Renal cortex interstitium (tissue), 11 donors: ENCODE data around the gene MAPK13. TPM values are rescaled to one million over a fixed set of nuclear protein-coding genes. Genes with fewer than 3 reads are reported as not detected.

Source experiments
- DNase-seq, 11 donors: peaks; one replicate each; pipeline ENCODE4 v3.0.0-alpha.2; 2013; ENCODE audit warnings: low read depth in 9 of 11, low spot score in 4 of 11; ENCODE audit errors: extremely low read depth in 1 of 11
- polyA plus RNA-seq, 3 donors: library from polyadenylated mRNA; unstranded; fragments of 120-200 nt; gene quantifications; one replicate each; pipeline ENCODE4 v1.2.1, GENCODE V29; 2013; ENCODE audit not compliant: insufficient read length in 3 of 3

The MAPK13 gene
- polyA plus RNA-seq, 3 donors = 19.3 to 27.0 (median 21.2) TPM

- DNase-seq = no peak
These were observed 20.3 kb upstream of the MAPK13 start for GRCh38 chr6:36110050-36110449.

GRCh38 chr6:36110863-36111262 is 19.4 kb upstream of the MAPK13 start:
- no peak for DNase-seq

GRCh38 chr6:36111526-36111925 is 18.8 kb upstream of the MAPK13 start:
- no peak for DNase-seq

DNA sequence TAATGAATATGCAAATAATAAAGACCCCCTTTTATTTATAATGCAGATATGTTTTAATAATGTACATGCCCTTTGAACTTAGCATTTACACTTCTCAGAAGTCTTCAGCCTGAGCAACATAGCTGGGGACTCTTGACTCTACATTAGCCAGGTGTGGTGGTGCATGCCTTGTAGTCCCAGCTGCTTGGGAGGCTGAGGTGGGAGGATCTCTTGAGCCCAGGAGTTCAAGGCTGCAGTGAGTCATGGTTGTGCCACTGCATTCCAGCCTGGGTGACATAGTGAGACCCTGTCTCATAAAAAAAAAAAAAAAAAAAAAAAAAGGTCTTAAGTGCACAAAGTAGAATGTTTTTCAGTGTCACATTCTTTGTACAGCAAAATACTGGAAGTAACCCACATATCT is 17.3 kb upstream of the MAPK13 start:
- no peak for DNase-seq

DNA sequence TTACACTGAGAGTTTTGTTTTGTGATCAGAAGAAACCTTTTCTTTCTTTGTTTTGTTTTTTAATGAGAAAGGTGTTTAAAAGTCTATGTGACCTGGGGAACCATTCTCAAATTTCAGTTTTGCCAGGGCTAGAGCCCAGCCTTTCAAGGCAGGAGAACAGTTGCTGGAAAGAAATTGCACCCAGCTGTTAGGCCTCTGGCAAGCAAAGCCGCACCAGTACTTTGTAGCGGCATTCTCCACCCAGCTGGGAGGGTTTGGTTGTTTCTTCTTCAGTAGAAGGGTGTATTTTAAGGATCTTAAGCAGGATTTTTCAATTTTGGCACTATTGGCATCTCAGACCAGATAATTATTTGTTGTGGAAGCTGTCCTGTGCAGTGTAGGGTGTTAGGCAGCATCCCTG is 16.6 kb upstream of the MAPK13 start:
- DNase-seq = no peak

DNA sequence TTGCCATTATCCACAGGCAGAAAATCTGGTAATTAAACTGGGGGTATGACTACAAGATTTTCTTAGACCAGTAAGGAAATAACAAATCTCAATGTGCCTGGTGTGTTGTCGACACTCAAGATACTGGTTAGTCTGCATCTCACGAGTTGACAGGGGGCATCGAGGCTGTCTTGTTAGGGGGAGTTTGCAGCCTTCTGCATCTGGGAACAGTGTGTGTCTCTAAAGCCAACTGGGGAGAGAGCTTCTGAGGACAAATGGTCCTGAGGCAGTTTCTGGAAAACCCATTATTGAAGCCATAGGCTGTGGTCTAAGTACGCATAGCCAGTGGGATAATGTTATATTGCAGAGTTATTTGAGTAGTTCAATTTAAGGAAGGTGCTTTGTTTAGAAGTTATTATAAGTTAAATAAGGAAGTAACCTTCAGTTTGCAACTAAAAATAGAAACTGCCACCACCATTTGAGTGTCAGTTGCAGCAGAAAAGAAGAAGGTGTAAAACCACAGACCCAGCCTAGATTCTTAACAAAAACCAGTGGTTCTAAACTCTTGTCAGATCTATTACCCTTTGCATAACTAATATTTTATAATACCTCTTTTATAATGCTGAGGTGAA is 15.4 kb upstream of the MAPK13 start:
- no peak for DNase-seq

GRCh38 chr6:36115412-36115811 is 14.9 kb upstream of the MAPK13 start:
- DNase-seq = no peak

- no peak for DNase-seq
These were observed 14.0 kb upstream of the MAPK13 start for GRCh38 chr6:36116066-36116864.

- DNase-seq = no peak
These were observed 13.4 kb upstream of the MAPK13 start for GRCh38 chr6:36116943-36117342.

DNA sequence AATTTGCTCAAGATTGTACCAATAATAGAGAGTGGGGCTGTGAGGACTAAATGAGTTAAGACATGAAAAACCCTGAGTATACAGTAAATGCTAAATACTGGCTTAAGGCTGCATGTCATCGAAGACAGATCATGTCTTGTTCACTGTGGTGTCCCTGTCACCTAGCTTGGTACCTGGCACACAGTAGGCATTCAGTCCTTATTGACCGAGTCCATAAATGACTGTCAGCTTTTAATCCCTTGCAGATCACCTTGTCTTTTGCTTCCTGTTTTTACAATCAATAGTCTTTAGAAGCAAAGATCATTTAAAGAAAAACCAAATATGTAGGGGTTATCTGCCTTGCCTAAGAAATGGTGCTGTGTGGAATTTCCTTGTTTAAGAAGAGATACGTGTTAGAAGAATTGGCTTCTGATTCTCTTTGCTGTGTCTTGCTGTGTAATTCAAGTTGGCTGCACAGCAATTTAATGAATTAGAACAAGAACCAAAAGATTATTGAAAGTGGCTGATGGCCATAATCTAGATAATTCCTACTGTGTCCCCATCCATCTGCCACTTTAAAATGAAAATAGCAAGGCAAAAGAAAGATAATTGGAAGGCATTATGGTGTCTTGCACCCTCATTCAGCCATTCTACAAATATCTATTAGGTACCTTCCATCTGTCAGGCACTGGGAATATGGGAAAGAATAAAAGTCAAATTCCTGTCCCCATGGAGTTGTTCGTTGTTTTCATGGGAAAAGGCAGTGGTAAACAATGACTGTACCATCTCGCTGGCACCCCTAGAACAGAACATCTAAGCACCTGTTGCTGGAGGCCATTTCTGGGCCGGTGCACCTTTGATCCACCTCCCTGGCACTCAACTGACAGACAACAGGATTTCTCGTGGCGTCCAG is 12.4 kb upstream of the MAPK13 start:
- no peak for DNase-seq

GRCh38 chr6:36118550-36119107 is 11.7 kb upstream of the MAPK13 start:
- DNase-seq = no peak

DNA sequence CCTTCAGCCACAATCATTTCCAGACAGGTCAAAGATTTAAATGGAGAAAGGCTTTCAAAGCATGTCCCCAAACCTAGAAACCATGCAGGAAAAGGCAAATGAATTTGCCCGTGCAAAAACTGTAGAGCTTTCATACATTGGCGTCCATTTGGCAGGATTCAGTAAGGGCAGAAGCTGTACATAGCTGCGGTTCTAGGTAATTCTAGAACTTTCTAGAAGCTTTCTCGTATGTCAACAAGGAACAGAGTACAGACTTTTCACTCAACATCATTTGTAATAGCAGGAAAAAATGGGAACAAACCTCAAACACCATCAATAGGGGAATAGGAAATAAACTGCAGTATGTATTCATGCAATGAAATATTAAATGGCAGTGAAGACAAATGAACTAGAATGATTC is 11.1 kb upstream of the MAPK13 start:
- DNase-seq = no peak

DNA sequence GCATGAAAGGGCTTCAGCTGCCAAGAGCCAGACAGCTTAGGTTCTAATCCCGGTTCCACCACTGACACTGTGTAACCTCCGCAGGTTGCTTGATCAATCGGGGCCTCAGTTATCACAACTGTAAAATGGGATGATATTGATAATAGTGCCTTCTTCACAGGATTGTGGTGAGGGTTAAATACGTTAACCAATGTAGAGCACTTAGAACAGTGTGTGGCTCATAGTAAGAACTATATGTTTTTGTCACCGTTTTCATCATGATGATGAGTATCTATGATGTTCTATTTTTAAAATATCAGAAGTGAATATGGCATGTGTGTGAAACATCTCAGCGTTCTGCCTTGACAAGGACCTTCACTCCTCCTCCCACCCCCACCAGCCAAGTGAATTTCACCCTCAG is 10.3 kb upstream of the MAPK13 start:
- DNase-seq = no peak

- DNase-seq = no peak
These were observed 9.8 kb upstream of the MAPK13 start for GRCh38 chr6:36120539-36120938.

GRCh38 chr6:36120979-36121786 is 9.1 kb upstream of the MAPK13 start:
- peak in 1 of 11 donors; percentile 10 for DNase-seq

GRCh38 chr6:36121787-36122494 is 8.4 kb upstream of the MAPK13 start:
- DNase-seq = no peak

GRCh38 chr6:36122495-36123269 is 7.6 kb upstream of the MAPK13 start:
- no peak for DNase-seq
